SK-N-SH treated with all-trans-retinoic acid at 6 μM for 48 hours (cell line): Measurements from ENCODE around the gene PGF.

ENCODE experiments used
- ARNTL ChIP-seq: fragments of 450-650 bp; formaldehyde crosslinking; IDR thresholded peaks from 2 replicates; pipeline ENCODE4 v1.5.0; 2020; ENCODE audit warnings: low read depth, mild to moderate bottlenecking, moderate library complexity, borderline replicate concordance
- BACH2 ChIP-seq: fragments of 250-450 bp; sonication (Bioruptor Pico); IDR thresholded peaks from 2 replicates; pipeline ENCODE4 v1.9.0; 2021; ENCODE audit warnings: mild to moderate bottlenecking, borderline replicate concordance
- CSDC2 ChIP-seq: fragments of 250-450 bp; sonication (Bioruptor Pico); IDR thresholded peaks from 2 replicates; pipeline ENCODE4 v1.5.0; 2020; ENCODE audit warnings: mild to moderate bottlenecking, moderate library complexity
- GLIS3 ChIP-seq: fragments of 250-450 bp; sonication (Bioruptor Pico); IDR thresholded peaks from 2 replicates; pipeline ENCODE4 v1.5.0; 2020; ENCODE audit warnings: mild to moderate bottlenecking, moderate library complexity
- OSR1 ChIP-seq: fragments of 250-450 bp; sonication (Bioruptor Pico); IDR thresholded peaks from 2 replicates; pipeline ENCODE4 v1.8.0; 2022; ENCODE audit warnings: moderate library complexity, mild to moderate bottlenecking, inconsistent platforms
- PPARA ChIP-seq: fragments of 250-450 bp; sonication (Bioruptor Pico); IDR thresholded peaks from 2 replicates; pipeline ENCODE4 v1.5.0; 2020; ENCODE audit warnings: mild to moderate bottlenecking, borderline replicate concordance
- RARB ChIP-seq: fragments of 250-450 bp; sonication (Bioruptor Pico); IDR thresholded peaks from 2 replicates; pipeline ENCODE4 v1.8.0; 2021; ENCODE audit warnings: mild to moderate bottlenecking, moderate library complexity
- TSHZ2 ChIP-seq: fragments of 250-450 bp; sonication (Bioruptor Pico); IDR thresholded peaks from 2 replicates; pipeline ENCODE4 v1.5.0; 2020; ENCODE audit warnings: mild to moderate bottlenecking, moderate library complexity
- ZC3H10 ChIP-seq: fragments of 250-450 bp; sonication (Bioruptor Pico); IDR thresholded peaks from 2 replicates; pipeline ENCODE4 v1.5.1; 2021; ENCODE audit warnings: mild to moderate bottlenecking, moderate library complexity
- ZFP3 ChIP-seq: fragments of 250-450 bp; sonication (Bioruptor Pico); IDR thresholded peaks from 2 replicates; pipeline ENCODE4 v1.5.0; 2020; ENCODE audit warnings: mild to moderate bottlenecking, moderate library complexity
- ZNF70 ChIP-seq: fragments of 450-650 bp; formaldehyde crosslinking; IDR thresholded peaks from 2 replicates; pipeline ENCODE4 v1.5.0; 2020; ENCODE audit warnings: mild to moderate bottlenecking, moderate library complexity
- TF ChIP-seq, protein P1 (sequence below): fragments of 250-450 bp; sonication (Bioruptor Pico); IDR thresholded peaks from 2 replicates; pipeline ENCODE4 v1.8.0; 2020; ENCODE audit warnings: mild to moderate bottlenecking, moderate library complexity, borderline replicate concordance
- TF ChIP-seq, protein P2 (sequence below): fragments of 250-450 bp; sonication (Bioruptor Pico); IDR thresholded peaks from 2 replicates; pipeline ENCODE4 v1.5.1; 2020; ENCODE audit warnings: low read depth, mild to moderate bottlenecking, moderate library complexity

DNA sequence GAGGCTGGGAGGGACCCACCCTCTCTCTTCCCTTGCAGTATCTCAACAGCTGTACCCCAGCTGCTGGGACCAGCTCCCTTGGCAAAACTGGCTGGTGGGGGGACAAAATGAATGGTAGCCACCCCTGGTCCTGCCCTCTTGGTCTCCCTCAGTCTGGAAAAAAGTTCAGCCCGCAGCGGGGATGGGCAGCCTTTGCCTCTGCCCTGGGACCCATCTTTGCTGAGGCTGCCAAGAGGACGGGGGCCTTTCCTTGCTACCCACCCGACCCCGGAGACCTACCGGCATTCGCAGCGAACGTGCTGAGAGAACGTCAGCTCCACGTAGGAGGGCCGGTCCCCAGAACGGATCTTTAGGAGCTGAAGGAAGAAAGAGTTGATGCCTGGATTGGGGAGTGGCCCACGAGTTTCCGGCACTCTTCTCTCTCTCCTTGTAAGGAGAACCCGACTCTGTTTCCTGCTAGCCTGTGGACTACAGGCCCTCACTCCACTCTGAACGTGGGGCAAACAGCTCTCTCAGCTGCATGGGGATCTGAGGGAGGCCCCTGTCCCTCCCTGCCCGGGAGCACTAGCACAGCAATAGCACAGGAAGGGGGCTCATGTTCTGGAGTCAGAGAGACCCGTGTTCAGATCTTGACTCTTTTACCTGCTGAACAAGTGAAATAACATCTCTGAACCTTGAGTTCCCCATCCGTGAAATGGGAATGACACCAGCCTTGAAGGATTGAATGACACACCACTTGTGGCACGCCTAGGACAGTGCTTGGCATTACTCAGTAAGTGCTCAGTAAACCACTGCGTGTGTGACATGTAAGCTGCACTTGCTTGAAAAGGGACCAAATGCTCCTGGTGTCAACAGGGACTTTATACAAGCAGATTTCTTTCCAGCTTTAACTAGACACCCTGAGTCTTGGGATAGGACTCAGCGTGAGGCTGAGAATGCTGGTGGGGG is 6.9 kb downstream of the PGF start:
- TF ChIP-seq, protein P1, sequence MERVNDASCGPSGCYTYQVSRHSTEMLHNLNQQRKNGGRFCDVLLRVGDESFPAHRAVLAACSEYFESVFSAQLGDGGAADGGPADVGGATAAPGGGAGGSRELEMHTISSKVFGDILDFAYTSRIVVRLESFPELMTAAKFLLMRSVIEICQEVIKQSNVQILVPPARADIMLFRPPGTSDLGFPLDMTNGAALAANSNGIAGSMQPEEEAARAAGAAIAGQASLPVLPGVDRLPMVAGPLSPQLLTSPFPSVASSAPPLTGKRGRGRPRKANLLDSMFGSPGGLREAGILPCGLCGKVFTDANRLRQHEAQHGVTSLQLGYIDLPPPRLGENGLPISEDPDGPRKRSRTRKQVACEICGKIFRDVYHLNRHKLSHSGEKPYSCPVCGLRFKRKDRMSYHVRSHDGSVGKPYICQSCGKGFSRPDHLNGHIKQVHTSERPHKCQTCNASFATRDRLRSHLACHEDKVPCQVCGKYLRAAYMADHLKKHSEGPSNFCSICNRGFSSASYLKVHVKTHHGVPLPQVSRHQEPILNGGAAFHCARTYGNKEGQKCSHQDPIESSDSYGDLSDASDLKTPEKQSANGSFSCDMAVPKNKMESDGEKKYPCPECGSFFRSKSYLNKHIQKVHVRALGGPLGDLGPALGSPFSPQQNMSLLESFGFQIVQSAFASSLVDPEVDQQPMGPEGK, result no peak
- TF ChIP-seq GLIS3 (CRISPR knock-in tag) (no peak), PPARA (no peak), TSHZ2 (CRISPR knock-in tag) (no peak), ZNF70 (CRISPR knock-in tag) (no peak), OSR1 (no peak), CSDC2 (CRISPR knock-in tag) (no peak), ZFP3 (CRISPR knock-in tag) (no peak), RARB (CRISPR knock-in tag) (no peak), ARNTL (CRISPR knock-in tag) (no peak), ZC3H10 (no peak), BACH2 (no peak)
- TF ChIP-seq, protein P2, sequence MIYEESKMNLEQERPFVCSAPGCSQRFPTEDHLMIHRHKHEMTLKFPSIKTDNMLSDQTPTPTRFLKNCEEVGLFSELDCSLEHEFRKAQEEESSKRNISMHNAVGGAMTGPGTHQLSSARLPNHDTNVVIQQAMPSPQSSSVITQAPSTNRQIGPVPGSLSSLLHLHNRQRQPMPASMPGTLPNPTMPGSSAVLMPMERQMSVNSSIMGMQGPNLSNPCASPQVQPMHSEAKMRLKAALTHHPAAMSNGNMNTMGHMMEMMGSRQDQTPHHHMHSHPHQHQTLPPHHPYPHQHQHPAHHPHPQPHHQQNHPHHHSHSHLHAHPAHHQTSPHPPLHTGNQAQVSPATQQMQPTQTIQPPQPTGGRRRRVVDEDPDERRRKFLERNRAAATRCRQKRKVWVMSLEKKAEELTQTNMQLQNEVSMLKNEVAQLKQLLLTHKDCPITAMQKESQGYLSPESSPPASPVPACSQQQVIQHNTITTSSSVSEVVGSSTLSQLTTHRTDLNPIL (CRISPR knock-in tag), result no peak
